Stimulated activated CD4-positive, alpha-beta T cell treated with anti-CD3 and anti-CD28 coated beads, Interleukin-12 subunit alpha, Interleukin-12 subunit beta, amount 100 ng/mL, for 48 hours (primary cell): Measurements from ENCODE around the gene URI1.
"Not testable (repeated sequence)": the region's sequence is repeated elsewhere in the genome, so short reads cannot be mapped to it uniquely, and the experiment has no call there.

ENCODE experiments used
- DNase-seq, 3 donors: peaks; one replicate each; pipeline ENCODE4 v3.0.0-alpha.2; 2020; ENCODE audit warnings: low read depth in 2 of 3, low spot score in 1 of 3

The URI1 gene

DNA sequence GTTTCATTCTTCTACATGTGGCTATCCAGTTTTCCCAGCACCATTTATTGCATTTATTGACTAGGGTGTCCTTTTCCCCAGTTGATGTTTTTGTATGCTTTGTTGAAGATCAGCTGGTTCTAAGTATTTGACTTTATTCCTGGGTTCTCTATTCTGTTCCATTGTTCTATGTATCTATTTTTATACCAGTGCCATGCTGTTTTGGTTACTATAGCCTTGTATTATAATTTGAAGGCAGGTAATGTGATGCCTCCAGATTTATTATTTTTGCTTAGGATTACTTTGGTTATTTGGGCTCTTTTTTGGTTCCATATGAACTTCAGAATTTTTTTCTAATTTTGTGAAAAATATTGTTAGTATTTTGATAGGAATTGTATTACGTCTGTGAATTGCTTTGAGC lies 80.6 kb downstream of the URI1 start:
- no peak for DNase-seq

DNA sequence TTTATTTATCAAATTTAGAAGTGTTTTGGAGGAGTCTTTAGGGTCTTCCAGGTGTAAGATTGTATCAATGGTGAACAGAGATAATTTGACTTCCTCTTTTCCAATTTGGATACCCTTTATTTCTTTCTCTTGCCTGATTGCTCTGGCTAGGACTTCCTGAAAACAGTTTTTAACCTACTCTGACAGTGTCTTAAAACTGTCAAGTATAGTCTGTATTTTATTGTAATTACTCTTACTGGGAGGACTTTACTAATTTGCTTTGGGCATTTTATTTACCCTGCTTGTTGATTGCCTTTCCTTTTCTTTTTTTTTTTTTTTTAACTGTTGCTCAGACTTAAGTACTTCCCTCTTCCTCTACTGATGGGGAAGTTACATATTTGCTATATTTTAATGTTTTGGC lies 81.3 kb downstream of the URI1 start:
- no peak for DNase-seq

DNA sequence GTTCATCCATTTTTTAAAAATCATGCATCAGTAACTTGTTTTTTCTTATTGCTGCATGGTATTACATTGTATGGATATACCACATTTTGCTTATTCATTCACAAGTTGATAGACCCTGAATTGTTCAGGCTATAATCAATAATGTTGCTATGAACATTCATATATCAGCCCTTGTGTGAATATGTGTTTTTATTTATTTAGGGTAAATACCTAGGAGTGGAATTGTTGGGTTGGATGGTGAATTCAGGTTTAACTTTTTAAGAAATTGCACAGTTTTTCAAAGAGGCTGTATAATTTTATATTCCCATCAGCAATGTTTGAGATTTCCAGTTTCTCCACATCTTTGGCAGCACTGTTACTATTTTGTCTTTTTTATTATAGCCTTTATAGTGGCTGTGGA lies 82.1 kb downstream of the URI1 start:
- DNase-seq = no peak

DNA sequence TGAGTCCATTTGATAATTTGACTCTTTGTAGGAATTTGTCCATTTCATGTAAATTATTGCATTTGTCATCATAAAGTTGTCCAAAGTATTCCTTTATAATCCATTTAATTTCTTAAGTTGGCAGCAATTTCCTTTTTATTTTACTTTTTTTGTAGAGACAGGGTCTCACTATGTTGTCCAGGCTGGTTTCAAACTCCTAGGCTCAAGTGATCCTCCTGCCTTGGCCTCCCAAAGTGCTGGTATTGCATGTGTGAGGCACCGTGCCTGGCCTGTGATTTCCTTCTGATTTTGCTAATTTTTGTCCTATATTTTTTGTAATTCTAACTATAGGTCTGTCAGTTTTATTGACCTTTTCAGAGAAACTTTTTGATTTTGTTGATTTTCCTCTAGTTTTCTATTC lies 84.9 kb downstream of the URI1 start:
- no peak for DNase-seq

GRCh38 chr19:30028118-30028991 lies 86.3 kb downstream of the URI1 start:
- DNase-seq = no peak

DNA sequence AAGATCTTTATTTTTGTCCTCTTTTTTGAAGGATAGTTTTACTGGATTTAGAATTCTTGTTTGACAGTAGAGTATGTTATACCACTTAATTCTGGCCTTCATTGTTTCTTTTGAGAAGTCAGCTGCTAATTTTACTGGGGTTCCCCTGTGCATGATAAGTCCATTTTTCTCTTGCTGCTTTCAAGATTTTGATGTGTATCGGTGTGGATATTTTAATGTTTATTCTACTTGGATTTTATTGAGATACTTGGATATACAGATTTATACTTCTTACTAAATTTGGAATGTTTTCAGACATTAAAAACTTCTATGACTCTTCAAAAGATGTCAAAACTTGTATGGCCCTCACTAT lies 86.9 kb downstream of the URI1 start:
- no peak for DNase-seq

GRCh38 chr19:30029721-30030510 lies 87.9 kb downstream of the URI1 start:
- no peak for DNase-seq

- no peak for DNase-seq
These were observed 92.3 kb downstream of the URI1 start for GRCh38 chr19:30034321-30034720.

DNA sequence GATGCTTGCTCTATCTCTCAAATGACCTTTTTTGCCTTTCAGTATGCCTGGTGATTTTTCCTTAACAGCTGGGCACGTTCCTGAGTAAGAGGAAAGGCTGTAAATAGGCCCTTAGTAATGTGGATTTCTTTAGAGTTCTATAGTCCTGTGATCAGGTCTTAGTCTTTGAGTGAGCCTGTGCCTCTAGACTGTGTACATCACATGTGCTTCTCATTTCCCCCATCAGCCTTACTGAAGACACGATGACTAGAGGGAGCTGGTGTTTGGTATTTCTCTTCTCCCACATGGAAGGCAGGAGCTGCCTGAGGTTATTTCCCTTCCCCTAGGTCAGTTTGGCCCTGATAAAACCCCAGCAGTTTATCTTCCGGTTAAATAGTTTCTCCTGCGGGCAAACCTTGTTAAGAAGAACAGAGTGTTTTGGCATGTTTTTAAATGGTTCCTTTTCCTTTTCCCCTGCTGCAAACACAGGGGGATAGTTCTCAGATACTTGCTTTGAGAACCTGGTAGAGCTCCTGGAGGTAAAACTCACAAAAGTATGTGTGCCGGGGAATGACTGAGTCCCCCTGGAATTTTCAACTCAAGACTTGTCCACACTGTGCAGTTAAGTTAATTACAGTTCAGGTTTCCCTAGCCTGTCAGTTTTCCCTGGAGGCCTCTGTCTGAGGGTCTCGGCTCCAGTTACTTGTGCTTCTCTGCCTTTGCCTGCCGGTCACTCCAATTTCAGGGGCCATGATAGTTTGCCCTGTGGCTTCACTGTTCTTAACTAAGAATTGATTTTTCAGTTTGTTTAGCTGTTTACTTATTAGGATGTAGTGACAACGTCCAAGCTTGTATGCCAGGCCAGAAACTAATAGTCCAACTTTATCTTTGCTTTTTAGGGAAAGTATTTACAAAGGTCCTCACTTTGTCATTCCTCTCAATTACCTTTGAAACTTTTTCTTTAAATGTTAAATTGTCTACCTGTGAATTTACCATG lies 94.4 kb downstream of the URI1 start:
- DNase-seq = no peak

DNA sequence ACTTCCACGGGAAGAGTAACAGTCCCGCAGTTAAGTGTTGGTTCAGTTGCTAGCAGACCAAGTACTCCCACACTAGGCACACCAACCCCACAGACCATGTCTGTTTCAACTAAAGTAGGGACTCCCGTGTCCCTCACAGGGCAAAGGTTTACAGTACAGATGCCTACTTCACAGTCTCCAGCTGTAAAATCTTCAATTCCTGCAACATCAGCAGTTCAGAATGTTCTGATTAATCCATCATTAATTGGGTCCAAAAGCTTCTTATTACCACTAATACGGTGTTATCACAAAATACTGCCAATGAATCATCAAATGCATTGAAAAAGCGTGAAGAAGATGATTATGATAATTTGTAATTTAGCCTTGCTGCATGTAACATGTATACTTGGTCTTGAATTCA lies 95.8 kb downstream of the URI1 start:
- DNase-seq = no peak

DNA sequence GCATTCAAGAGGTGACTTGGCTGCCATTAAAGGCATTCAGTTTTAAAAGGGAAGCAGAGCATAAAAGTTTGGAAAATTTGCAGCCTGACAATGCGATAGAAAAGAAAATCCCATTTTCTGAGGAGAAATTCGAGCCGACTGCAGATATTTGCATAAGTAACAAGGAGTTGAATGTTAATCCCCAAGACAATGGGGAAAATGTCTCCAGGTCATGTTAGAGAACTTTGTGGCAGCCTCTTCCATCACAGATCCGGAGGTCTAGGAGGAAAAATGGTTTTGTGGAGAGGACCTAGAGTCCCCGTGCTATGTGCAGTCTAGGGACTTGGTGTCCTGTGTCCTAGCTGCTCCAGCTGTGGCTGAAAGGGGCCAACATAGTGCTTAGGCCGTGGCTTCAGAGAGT lies 99.9 kb downstream of the URI1 start:
- DNase-seq = not testable (repeated sequence)

DNA sequence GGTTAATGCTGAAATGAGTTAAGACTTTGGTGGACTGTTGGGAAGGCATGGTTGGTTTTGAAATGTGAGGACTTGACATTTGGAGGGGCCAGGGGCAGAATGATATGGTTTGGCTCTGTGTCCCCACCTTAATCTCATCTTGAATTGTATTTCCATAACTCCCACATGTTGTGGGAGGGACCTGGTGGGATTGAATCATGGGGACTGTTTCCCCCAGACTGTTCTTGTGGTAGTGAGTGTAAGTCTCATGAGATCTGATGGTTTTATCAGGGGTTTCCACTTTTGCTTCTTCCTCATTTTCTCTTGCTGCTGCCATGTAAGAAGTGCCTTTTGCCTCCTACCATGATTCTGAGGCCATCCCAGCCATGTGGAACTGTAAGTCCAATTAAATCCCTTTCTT lies 101.0 kb downstream of the URI1 start:
- DNase-seq = not testable (repeated sequence)

GRCh38 chr19:30044273-30045248 lies 102.5 kb downstream of the URI1 start:
- no peak for DNase-seq

- no peak for DNase-seq
These were observed 104.5 kb downstream of the URI1 start for GRCh38 chr19:30046522-30046921.

GRCh38 chr19:30047432-30047831 lies 105.4 kb downstream of the URI1 start:
- no peak for DNase-seq

GRCh38 chr19:30049226-30049625 lies 107.2 kb downstream of the URI1 start:
- DNase-seq = no peak

GRCh38 chr19:30049846-30050667 lies 108.0 kb downstream of the URI1 start:
- no peak for DNase-seq

DNA sequence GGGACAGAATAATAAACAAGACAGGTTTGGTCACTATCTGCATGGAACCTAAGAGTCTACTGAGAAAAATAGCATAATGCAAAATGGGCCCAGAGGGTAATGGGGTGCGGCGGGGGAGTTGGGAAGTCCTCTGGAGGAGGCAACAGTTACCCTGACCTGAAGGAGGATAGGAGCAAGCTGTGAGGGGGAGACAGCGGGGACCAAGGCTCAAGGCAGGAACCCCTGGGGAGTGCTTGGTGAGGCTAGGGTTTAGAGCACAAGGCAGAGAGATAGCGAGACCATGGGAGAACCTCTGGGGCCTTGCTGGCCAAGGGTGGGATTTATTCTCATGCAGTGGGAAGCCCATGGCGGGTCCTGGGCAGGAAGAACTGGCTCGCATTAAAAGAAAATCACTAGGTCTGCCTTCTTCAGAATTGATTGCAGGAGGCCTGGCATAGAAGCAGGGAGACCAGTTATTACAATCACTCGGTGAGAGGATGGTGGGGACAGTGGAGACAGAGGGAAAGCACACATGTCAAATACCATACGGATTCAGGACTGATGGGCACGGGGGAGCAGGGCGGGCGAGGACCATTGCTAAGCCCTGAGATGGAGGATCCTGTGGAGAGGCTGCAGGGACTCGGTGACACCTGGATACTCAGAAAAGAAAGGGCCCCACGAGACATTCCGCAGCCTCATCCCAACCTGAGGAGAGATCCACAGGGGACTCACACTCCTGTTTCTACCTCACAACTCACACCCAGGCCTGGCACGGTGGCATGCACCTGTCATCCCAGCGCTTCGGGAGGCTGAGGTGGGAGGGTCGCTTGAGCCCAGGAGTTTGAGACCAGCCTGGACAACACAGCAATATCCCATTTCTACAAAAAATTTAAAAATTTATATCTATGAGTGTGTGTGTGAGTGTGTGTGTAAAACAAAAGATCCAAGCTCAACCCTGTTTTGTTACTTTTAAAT lies 110.4 kb downstream of the URI1 start:
- no peak for DNase-seq
